ES-I3 (cell line): ENCODE results near the gene UCKL1.
"Not testable (repeated sequence)": the region's sequence is repeated elsewhere in the genome, so short reads cannot be mapped to it uniquely, and the experiment has no call there.

Experiments used
- H3K36me3 ChIP-seq: 2 replicates; pipeline ENCODE4 v1.6.1; 2013; ENCODE audit warnings: mild to moderate bottlenecking, low read length, control low read depth, moderate library complexity; ENCODE audit not compliant: insufficient read depth
- H3K4me1 ChIP-seq: 2 replicates; pipeline ENCODE4 v1.6.1; 2013; ENCODE audit warnings: mild to moderate bottlenecking, control low read depth, low read length; ENCODE audit not compliant: insufficient read depth
- H3K9ac ChIP-seq: 2 replicates; pipeline ENCODE4 v1.6.1; 2013; ENCODE audit warnings: low read depth, mild to moderate bottlenecking, low read length, moderate library complexity
- H3K9me3 ChIP-seq: 2 replicates; pipeline ENCODE4 v1.6.1; 2013; ENCODE audit warnings: mild to moderate bottlenecking, low read length, moderate library complexity; ENCODE audit not compliant: control insufficient read depth, insufficient read depth

The UCKL1 gene

DNA sequence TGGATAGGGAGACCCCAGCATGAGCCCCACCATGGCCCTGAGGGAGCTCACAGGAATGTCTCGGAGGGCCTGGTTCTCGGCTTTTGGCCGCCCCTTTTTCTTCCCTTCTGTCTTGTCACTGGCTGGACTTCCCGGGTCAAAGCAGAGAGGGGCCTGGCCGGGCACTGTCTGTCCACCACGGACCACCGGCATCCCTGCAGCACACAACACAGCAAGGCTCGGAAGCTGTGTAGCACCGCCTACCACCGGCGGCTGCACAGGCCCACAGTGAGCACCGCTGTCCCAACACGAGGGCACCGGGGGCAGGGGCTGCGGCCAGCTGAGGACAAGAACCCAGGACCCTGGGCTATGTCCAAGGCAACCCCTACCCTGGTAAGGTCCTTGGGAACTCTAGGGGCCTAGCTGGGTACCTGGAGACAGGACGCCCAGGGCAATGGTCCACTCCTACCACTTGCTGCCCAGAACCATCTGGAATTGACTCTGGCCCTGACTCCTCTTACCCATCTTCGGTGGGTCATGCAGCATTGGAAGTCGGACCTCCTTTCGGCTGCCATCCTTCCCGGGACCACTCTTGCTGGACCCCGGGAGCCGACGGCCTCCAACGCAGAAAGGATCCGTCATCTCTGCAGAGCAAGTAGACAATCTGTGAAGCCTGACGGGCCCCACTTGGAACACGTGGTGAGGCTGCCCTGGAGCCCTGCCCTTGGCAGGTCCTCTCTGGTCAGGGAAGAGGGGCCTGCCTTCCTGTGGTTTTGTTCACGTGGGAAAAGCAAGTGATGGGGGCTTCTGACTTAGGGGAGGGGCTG is 11.3 kb upstream of the UCKL1 start:
- no peak overlapping the region for H3K9ac ChIP-seq
- peaks cover 6% of the 10 kb centered on the region for H3K36me3 ChIP-seq
- H3K4me1 ChIP-seq: no peaks in the 10 kb centered on the region
- H3K9me3 ChIP-seq: peaks cover 8% of the 10 kb centered on the region

DNA sequence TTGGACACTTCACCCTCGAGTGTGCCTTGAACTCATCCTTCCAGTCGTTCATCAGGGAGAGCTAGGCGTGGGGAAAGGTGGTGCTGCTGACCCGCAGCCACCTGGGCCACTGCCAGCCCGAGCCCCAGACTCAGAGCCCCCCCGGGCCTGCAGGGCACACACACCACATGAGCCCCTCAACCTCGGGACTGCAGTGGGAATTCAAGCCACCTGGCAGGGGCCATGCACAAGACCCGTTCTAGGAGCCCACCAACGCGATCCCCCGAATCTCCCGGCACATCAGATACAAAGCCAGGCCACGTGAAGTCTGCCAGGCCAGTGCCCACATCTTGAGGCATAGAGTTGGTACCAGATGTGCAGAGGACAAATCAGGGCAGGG is 10.7 kb upstream of the UCKL1 start:
- Histone ChIP-seq H3K9me3 (peaks cover 8% of the 10 kb centered on the region), H3K4me1 (no peaks in the 10 kb centered on the region), H3K9ac (no peak overlapping the region), H3K36me3 (peaks cover 6% of the 10 kb centered on the region)

DNA sequence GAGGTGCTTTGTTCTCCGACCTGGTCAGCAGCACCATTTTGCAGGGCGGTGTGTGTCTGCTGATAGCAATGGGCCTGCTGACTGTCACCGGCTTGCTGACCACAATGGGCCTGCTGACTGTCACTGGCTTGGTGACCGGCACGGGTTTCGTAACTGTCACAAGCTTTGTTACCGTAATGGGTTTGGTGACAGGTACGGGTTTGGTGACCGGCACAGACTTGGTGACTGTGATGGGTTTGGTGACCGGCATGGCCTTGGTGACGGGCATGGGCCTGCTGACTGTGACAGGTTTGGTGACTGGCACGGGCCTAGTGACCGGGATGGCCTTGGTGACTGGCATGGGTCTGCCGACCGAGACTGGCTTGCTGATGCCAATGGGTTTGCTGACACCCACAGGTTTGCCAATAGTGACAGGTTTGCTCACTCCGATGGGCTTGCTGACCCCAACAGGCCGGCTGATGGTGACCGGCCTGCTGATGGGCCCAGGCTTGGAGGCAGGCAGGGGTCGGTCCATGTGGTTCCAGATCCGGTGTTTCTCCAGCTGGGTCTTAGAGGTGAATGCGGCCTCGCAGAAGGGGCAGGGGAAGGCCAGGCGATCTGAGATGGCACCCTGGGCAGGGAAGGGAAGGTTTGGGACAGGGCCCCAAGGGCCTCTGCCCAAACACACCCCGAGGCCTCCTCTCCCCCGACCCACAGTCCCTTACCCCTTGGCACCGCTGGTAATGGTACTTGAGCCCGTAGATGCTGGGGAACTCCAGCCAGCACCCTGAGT is 10.1 kb upstream of the UCKL1 start:
- Histone ChIP-seq H3K9me3 (peaks cover 8% of the 10 kb centered on the region), H3K4me1 (no peaks in the 10 kb centered on the region), H3K36me3 (peaks cover 6% of the 10 kb centered on the region), H3K9ac (no peak overlapping the region)

DNA sequence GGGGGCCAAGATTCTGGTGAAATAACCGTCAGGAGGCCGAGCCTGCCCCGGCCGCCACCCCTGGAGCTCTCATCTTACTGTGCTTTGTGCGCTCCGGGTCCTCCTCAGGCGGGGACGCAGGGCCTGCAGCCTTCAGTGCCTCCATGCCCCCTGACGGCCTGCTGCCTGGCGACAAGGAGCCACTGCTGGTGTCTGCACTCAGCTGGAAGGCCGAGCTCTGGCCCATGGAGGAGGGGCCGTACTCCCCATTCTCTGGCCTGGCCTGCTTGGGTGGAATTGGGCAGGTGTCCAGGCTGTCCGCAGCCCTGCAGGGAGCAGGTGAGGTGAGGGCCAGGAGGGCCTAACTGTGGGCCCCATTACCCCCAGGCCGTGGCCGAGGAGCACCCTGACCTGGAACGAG is 8.2 kb upstream of the UCKL1 start:
- Histone ChIP-seq H3K9ac (no peak overlapping the region), H3K36me3 (peaks cover 6% of the 10 kb centered on the region), H3K9me3 (peaks cover 8% of the 10 kb centered on the region), H3K4me1 (peaks cover 2% of the 10 kb centered on the region; the same call in 1 of the 2 replicates)

DNA sequence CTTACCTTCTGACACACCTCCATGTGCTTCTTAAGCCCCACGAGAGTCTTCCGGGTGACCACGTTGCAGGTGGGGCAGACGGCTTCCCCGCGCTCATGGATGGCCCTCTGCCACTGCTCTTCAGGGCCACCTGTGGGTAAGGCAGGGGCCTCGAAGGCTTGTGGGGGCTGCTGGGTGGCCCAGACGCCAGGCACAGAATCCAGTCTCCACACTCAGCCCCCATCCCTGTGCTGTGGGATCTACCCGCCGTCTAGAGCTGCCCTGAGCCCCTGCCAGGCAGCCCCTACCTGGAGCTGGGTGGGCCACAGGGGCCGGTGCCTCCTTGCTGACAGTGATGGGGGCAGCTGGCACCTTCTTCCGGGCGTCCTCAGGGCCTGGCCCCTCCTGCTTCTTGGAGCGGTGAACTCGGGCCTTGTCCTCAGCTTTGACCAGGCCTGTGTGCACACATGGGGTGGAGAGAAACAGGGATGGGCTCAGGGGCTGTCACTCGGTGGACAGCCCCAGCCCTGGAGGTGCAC is 7.6 kb upstream of the UCKL1 start:
- H3K9me3 ChIP-seq: peaks cover 8% of the 10 kb centered on the region
- peaks cover 9% of the 10 kb centered on the region for H3K36me3 ChIP-seq
- H3K4me1 ChIP-seq: peaks cover 8% of the 10 kb centered on the region; the same call in 1 of the 2 replicates
- no peak overlapping the region for H3K9ac ChIP-seq

DNA sequence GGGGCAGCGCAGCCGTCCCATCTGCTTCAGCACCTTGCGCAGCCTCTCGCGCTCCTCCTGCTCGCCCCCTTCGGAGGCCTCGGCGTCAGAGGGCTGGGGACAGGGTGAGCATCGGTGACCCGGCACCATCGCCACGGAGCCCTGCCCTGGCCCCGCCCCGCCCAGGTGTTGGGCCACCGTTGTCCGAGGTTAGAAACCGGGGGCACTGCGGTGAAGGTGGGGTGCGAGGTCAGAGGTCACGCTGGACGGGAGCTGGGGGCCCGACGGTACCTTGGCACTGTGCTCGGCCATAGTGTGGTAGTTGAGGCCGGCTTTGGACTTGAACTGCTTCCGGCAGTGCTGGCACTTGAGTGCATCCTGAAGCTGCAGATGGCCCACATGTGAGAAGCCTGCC is 7.1 kb upstream of the UCKL1 start:
- Histone ChIP-seq H3K36me3 (peaks cover 9% of the 10 kb centered on the region), H3K9me3 (peaks cover 8% of the 10 kb centered on the region), H3K9ac (no peak overlapping the region), H3K4me1 (peaks cover 12% of the 10 kb centered on the region)

DNA sequence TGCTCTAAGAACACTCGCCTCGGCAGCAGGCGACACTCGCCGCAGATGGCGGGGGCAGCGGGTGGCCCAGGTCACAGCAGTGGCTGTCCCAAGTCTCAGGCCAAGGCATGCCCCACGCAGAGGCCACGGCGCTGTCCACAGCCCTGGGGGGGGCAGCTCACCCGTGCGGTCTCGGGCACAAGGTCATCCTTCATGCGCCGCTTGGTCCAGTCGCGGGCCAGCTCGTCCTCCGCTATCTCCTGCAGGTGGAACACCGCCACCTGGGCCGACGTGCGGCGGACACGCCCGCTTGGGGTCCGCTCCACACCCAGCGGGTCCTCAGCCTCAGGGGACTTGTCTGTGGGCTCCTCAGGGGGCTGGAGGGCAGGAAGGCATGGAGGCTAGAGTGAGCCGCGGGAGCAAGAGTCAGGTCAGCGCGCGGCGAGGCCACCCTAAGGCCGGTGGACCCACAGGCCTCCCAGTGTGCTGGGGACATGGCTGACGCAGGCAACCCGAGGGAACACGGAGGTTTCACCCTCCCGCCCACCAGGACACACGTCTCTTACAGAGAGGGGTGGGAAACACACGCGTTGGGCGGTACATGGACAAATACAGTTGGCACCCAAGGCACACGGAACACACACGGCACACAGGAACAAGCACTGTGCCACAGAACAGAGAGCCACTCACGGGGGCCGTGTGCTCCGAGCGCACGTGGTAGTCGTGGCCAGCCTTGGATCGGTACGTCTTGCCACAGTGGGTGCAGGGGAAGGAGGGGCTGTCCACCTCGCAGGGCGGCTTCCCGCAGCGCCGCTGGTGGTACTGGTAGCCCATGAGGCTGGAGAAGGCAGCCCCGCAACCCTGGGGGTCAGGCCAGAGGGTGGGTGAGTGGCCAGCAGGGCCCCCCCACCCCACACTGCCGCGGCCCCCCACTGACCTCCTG is 6.5 kb upstream of the UCKL1 start:
- peaks cover 8% of the 10 kb centered on the region for H3K9me3 ChIP-seq
- H3K36me3 ChIP-seq: peaks cover 9% of the 10 kb centered on the region
- no peak overlapping the region for H3K9ac ChIP-seq
- peaks cover 17% of the 10 kb centered on the region for H3K4me1 ChIP-seq

DNA sequence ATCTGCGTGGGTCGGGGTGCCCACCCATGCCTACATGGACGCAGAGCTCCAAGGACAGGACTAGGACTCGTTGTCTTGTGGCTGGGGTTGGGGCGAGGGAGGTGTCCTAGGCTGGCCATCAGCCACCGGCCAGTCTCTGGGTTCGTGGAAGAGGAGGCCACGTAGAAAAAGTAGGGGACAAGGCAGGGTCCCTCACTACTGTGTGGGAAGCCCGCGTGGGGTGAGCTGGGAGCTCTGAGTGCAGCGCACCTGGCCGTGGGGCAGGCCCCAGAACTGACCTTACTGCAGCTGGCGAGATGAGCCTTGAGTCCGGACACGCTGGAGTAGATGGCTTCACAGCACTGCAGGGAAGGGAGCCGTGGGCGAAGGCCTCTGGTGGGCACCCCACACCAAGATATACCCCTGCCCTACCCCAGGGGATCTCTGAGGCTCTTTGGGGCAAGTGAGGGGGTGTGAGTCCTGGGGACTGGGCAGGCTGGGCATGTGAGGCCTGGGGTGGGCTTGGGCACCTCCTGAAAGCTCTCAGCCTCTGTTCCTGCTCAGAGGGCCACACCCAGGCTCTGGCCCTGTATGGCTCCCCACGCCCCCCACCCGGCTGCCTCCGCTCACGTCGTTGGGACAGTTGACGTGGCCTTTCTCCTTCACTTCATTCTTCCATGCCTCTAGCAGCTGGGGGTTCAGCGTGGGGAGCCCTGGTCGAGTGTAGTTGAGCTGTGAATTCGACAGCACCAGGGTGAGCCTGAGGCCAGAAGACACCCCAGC is 5.6 kb upstream of the UCKL1 start:
- peaks cover 7% of the 10 kb centered on the region for H3K36me3 ChIP-seq
- no peak overlapping the region for H3K9ac ChIP-seq
- H3K9me3 ChIP-seq: peaks cover under 1% of the 10 kb centered on the region; the same call in 1 of the 2 replicates
- H3K4me1 ChIP-seq: peaks cover 17% of the 10 kb centered on the region

DNA sequence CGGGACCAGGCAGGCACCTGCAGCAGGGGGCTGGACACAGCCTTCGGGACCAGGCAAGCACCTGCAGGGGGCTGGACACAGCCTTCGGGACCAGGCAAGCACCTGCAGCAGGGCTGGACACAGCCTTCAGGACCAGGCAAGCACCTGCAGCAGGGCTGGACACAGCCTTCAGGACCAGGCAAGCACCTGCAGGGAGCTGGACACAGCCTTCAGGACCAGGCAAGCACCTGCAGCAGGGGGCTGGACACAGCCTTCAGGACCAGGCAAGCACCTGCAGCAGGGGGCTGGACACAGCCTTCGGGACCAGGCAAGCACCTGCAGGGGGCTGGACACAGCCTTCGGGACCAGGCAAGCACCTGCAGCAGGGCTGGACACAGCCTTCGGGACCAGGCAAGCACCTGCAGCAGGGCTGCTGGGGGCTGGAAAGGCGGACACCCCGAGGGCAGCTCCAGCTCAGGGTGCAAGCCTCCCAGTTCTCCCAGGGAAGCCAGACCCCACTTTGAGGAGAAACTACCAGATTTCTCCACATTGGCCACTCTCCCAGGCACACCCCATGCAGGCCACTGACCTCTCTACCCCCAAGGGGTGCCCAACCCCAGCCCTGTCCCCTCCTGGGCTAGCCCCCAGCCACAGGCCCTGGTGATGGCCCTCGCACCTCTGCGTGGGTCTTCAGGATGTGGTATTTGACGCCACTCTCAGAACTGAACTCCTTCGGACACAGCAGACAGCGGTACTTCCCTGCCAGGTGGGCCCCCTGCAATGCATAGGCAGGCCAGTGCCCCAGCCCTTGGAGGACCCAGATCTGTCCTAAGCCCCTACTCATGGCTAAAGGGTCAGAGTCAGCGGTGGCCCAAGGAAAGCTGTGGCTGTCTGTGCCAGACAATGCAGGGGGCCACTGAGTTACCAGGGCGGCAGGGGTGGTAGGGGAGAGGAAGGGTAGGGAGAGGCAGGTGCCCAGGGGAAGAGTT is 4.7 kb upstream of the UCKL1 start:
- H3K9me3 ChIP-seq, H3K36me3 ChIP-seq, H3K9ac ChIP-seq: not testable (repeated sequence)
- peaks cover 17% of the 10 kb centered on the region for H3K4me1 ChIP-seq

DNA sequence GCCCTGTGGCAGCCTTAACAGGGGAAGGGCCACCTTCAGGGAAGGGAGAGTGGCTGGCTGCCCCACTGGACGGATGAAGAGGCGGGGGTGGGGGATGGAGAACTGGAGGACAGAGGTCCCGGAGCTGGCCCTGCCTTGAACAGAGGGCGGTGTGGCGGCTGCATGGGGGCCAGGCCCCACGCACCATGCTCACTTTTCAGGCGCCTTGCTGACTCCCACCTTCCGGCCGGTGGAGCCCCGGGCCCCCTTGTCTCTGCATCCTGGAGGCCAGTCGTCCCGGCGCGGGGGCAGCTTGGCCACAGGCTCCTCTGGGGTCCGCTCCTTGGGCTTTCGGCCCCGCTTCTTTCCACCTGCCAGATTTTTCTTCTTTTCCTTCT is 3.5 kb upstream of the UCKL1 start:
- Histone ChIP-seq H3K36me3 (peaks cover 6% of the 10 kb centered on the region), H3K9ac (no peak overlapping the region), H3K9me3 (no peaks in the 10 kb centered on the region; the same call in 1 of the 2 replicates), H3K4me1 (peaks cover 17% of the 10 kb centered on the region)

DNA sequence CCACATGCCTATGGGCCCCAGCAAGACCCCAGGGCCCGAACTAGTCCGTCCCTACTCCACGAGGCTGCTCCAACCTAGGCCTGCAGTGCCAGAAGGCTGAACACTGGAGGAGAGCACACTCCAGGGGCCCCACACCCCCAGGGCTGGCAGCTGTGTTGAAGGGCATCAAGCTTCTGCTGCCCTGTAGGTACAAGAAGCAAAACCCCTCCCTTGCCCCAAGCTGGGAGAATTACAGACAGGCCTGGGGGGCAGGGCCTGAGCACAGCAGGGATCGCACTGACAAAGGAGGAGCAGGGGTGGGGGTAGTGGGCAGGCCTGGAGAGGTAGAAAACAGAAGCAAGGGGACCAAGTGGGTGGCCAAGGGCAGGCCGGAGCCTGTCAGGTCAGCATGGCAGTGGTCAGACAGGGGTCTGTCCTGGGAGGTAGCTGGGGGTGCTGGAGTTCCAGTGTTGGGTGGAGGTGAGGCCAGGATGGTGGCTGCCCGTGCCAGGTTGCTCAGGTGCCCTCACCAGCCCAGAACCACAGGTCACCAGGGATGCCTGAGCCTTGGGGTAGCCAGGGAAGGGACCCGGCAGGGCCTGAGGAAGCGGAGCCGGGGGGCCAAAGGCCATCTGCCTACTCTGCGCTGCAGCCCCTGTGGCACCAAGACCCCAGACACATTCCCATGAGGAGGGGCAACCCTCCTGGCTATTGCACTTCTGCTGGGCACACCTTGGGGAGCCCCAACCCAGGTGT is 2.9 kb upstream of the UCKL1 start:
- peaks cover 6% of the 10 kb centered on the region for H3K36me3 ChIP-seq
- H3K9ac ChIP-seq: no peak overlapping the region
- no peaks in the 10 kb centered on the region; the same call in 1 of the 2 replicates for H3K9me3 ChIP-seq
- H3K4me1 ChIP-seq: peaks cover 17% of the 10 kb centered on the region

DNA sequence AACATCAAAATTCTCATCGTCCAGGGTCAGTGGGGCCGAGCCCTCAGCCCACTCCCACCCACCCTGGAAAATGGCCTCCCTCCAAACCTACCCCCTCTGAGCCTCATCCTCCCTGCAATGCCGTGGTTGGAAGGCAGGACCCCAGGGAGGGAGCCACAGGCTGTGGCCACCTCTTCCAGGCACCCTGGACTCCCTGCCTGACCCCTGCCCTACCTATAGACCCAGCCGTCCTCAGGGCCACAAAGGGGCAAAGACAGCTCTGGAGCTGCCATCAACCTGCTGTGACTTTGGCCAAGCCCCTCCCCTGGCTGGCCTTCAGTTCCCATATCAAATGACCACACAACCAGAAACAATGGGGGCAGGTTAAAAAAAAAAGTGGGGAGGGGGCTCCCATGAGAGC is 2.3 kb upstream of the UCKL1 start:
- Histone ChIP-seq H3K4me1 (peaks cover 17% of the 10 kb centered on the region), H3K9me3 (no peaks in the 10 kb centered on the region; the same call in 1 of the 2 replicates), H3K9ac (no peak overlapping the region), H3K36me3 (peaks cover 4% of the 10 kb centered on the region)
